HEK293 (cell line): ENCODE data around the gene WDR11.

ENCODE experiments used
- CTCF ChIA-PET: fragments of 350-600 bp; formaldehyde crosslinking; extraction: SDS; loops from one replicate; lab custom pipeline; 2021; ENCODE audit warnings: antibody characterized with exemption; lab: Yijun Ruan, JAX
- POLR2A ChIA-PET: fragments of 300-600 bp; formaldehyde crosslinking; extraction: SDS; loops from one replicate; lab custom pipeline; 2020; ENCODE audit warnings: antibody characterized with exemption, inconsistent platforms; lab: Yijun Ruan, JAX
- H3K27ac ChIP-seq: fragments of 200-500 bp; sonication (Bioruptor generic); 2 replicates; pipeline ENCODE4 v1.5.1; 2014; ENCODE audit warnings: low read depth, low read length, control low read depth, inconsistent platforms; ENCODE audit errors: extremely low read depth
- H3K36me3 ChIP-seq, 2 experiments: fragments of 200-500 bp in 1 of 2; sonication (Bioruptor generic) in 1 of 2; 1 replicate in 1 of 2; 2 replicates in 1 of 2; pipeline ENCODE4 v1.5.1; 2014 to 2017; ENCODE audit warnings: inconsistent platforms in 2 of 2, low read length in 2 of 2; ENCODE audit not compliant: control insufficient read depth in 2 of 2, insufficient read depth in 1 of 2
- H3K4me1 ChIP-seq: fragments of 200-500 bp; sonication (Bioruptor generic); 2 replicates; pipeline ENCODE4 v1.5.1; 2014; ENCODE audit warnings: mild to moderate bottlenecking, low read length, inconsistent platforms; ENCODE audit not compliant: control insufficient read depth, insufficient read depth
- H3K4me3 ChIP-seq: 2 replicates; pipeline ENCODE4 v1.5.1; 2011; ENCODE audit warnings: low read depth, mild to moderate bottlenecking, control low read depth, low read length, moderate library complexity
- H3K9me3 ChIP-seq: fragments of 200-500 bp; sonication (Bioruptor generic); 2 replicates; pipeline ENCODE4 v1.5.1; 2014; ENCODE audit warnings: low read depth, low read length, inconsistent platforms; ENCODE audit not compliant: control insufficient read depth, insufficient read depth
- CTCF ChIP-seq: fragments of 450-650 bp; formaldehyde crosslinking; IDR thresholded peaks from 2 replicates; pipeline ENCODE4 v1.5.1; 2016; ENCODE audit warnings: missing biosample characterization, missing genetic modification characterization
- GLI4 ChIP-seq: fragments of 450-650 bp; formaldehyde crosslinking; IDR thresholded peaks from 2 replicates; pipeline ENCODE4 v1.5.1; 2016; ENCODE audit warnings: missing biosample characterization, missing genetic modification characterization
- GLIS2 ChIP-seq: fragments of 450-650 bp; formaldehyde crosslinking; IDR thresholded peaks from 2 replicates; pipeline ENCODE4 v1.5.1; 2016; ENCODE audit warnings: missing biosample characterization, missing genetic modification characterization
- IKZF3 ChIP-seq: fragments of 450-650 bp; IDR thresholded peaks from 2 replicates; pipeline ENCODE4 v1.5.0; 2018; ENCODE audit warnings: missing biosample characterization, mild to moderate bottlenecking, missing genetic modification characterization, moderate library complexity
- INSM2 ChIP-seq: fragments of 450-650 bp; formaldehyde crosslinking; IDR thresholded peaks from 2 replicates; pipeline ENCODE4 v1.5.1; 2016; ENCODE audit warnings: missing biosample characterization, missing genetic modification characterization
- OVOL3 ChIP-seq: fragments of 450-650 bp; formaldehyde crosslinking; IDR thresholded peaks from 2 replicates; pipeline ENCODE4 v1.5.1; 2016; ENCODE audit warnings: missing biosample characterization, missing genetic modification characterization
- PATZ1 ChIP-seq: fragments of 450-650 bp; formaldehyde crosslinking; IDR thresholded peaks from 2 replicates; pipeline ENCODE4 v1.5.1; 2016; ENCODE audit warnings: missing biosample characterization, missing genetic modification characterization
- YY1 ChIP-seq: fragments of 450-650 bp; formaldehyde crosslinking; IDR thresholded peaks from 2 replicates; pipeline ENCODE4 v1.5.1; 2018; ENCODE audit warnings: missing biosample characterization, missing genetic modification characterization
- ZBTB10 ChIP-seq: fragments of 450-650 bp; formaldehyde crosslinking; IDR thresholded peaks from 2 replicates; pipeline ENCODE4 v1.5.1; 2016; ENCODE audit warnings: missing biosample characterization, missing genetic modification characterization
- ZBTB21 ChIP-seq: fragments of 450-650 bp; formaldehyde crosslinking; IDR thresholded peaks from 2 replicates; pipeline ENCODE4 v1.5.1; 2017; ENCODE audit warnings: missing biosample characterization, missing genetic modification characterization
- ZFHX2 ChIP-seq: fragments of 450-650 bp; formaldehyde crosslinking; conservative IDR thresholded peaks from 2 replicates; pipeline ENCODE4 v1.5.1; 2016; ENCODE audit warnings: missing biosample characterization, missing genetic modification characterization
- ZNF112 ChIP-seq: fragments of 450-650 bp; formaldehyde crosslinking; IDR thresholded peaks from 2 replicates; pipeline ENCODE4 v1.5.0; 2017; ENCODE audit warnings: missing biosample characterization, missing genetic modification characterization
- ZNF138 ChIP-seq: fragments of 450-650 bp; formaldehyde crosslinking; IDR thresholded peaks from 2 replicates; pipeline ENCODE4 v1.5.1; 2016; ENCODE audit warnings: missing biosample characterization, missing genetic modification characterization, borderline replicate concordance
- ZNF146 ChIP-seq: fragments of 450-650 bp; formaldehyde crosslinking; IDR thresholded peaks from 2 replicates; pipeline ENCODE4 v1.5.1; 2016; ENCODE audit warnings: missing biosample characterization, missing genetic modification characterization
- ZNF2 ChIP-seq: fragments of 450-650 bp; formaldehyde crosslinking; IDR thresholded peaks from 2 replicates; pipeline ENCODE4 v1.5.1; 2016; ENCODE audit warnings: missing biosample characterization, missing genetic modification characterization
- ZNF223 ChIP-seq: fragments of 450-650 bp; formaldehyde crosslinking; IDR thresholded peaks from 2 replicates; pipeline ENCODE4 v1.5.1; 2016; ENCODE audit warnings: missing biosample characterization, missing genetic modification characterization
- ZNF23 ChIP-seq: fragments of 450-650 bp; formaldehyde crosslinking; IDR thresholded peaks from 2 replicates; pipeline ENCODE4 v1.5.1; 2016; ENCODE audit warnings: missing biosample characterization, missing genetic modification characterization, borderline replicate concordance
- ZNF24 ChIP-seq: fragments of 450-650 bp; formaldehyde crosslinking; IDR thresholded peaks from 2 replicates; pipeline ENCODE4 v1.5.1; 2016; ENCODE audit warnings: missing biosample characterization, missing genetic modification characterization
- ZNF266 ChIP-seq: fragments of 450-650 bp; formaldehyde crosslinking; IDR thresholded peaks from 2 replicates; pipeline ENCODE4 v1.5.1; 2016; ENCODE audit warnings: missing biosample characterization, missing genetic modification characterization, low read depth
- ZNF404 ChIP-seq: fragments of 450-650 bp; formaldehyde crosslinking; IDR thresholded peaks from 2 replicates; pipeline ENCODE4 v1.5.1; 2017; ENCODE audit warnings: missing biosample characterization, missing genetic modification characterization
- ZNF426 ChIP-seq: fragments of 450-650 bp; formaldehyde crosslinking; IDR thresholded peaks from 2 replicates; pipeline ENCODE4 v1.5.1; 2017; ENCODE audit warnings: missing biosample characterization, missing genetic modification characterization, mild to moderate bottlenecking, inconsistent platforms, moderate library complexity
- ZNF544 ChIP-seq: fragments of 450-650 bp; formaldehyde crosslinking; IDR thresholded peaks from 2 replicates; pipeline ENCODE4 v1.5.0; 2017; ENCODE audit warnings: missing biosample characterization, missing genetic modification characterization
- ZNF580 ChIP-seq: fragments of 450-650 bp; formaldehyde crosslinking; IDR thresholded peaks from 2 replicates; pipeline ENCODE4 v1.5.1; 2016; ENCODE audit warnings: missing biosample characterization, missing genetic modification characterization
- ZNF585B ChIP-seq: fragments of 450-650 bp; formaldehyde crosslinking; IDR thresholded peaks from 2 replicates; pipeline ENCODE4 v1.5.1; 2016; ENCODE audit warnings: missing biosample characterization, missing genetic modification characterization
- ZNF600 ChIP-seq: fragments of 450-650 bp; formaldehyde crosslinking; IDR thresholded peaks from 2 replicates; pipeline ENCODE4 v1.5.1; 2016; ENCODE audit warnings: missing biosample characterization, missing genetic modification characterization
- ZNF639 ChIP-seq: fragments of 450-650 bp; formaldehyde crosslinking; IDR thresholded peaks from 2 replicates; pipeline ENCODE4 v1.5.1; 2016; ENCODE audit warnings: missing biosample characterization, missing genetic modification characterization
- ZXDB ChIP-seq: fragments of 450-650 bp; formaldehyde crosslinking; IDR thresholded peaks from 2 replicates; pipeline ENCODE4 v1.5.1; 2016; ENCODE audit warnings: missing biosample characterization, missing genetic modification characterization

The WDR11 gene

GRCh38 chr10:120929166-120929565, 78.0 kb downstream of the WDR11 start:
- POLR2A ChIA-PET, result no interaction called here
- H3K36me3 ChIP-seq, result no peaks in the 10 kb centered on the region
- CTCF ChIA-PET, result no interaction called here

GRCh38 chr10:120931423-120931822, 80.3 kb downstream of the WDR11 start:
- Histone ChIP-seq H3K27ac (no peak overlapping the region), H3K9me3 (no peaks in the 10 kb centered on the region), H3K4me3 (no peak overlapping the region), H3K36me3 (no peaks in the 10 kb centered on the region), H3K4me1 (no peaks in the 10 kb centered on the region)
- ChIA-PET CTCF (interaction anchor here (0.7 kb wide), 1 partner anchor 11 kb away, joined by 3 read pairs; no protein-coding TSS in a partner anchor), POLR2A (no interaction called here)
- no peak for TF ChIP-seq YY1 (tag by site-specific recombination)
- TF ChIP-seq OVOL3 (tag by site-specific recombination), result no peak
- TF ChIP-seq ZXDB (tag by site-specific recombination), result no peak
- TF ChIP-seq ZNF404 (tag by site-specific recombination), result no peak
- no peak for TF ChIP-seq CTCF (tag by site-specific recombination)
- TF ChIP-seq ZNF639, result no peak
- TF ChIP-seq ZNF600 (tag by site-specific recombination), result no peak
- no peak for TF ChIP-seq ZNF223 (tag by site-specific recombination)
- no peak for TF ChIP-seq IKZF3 (tag by site-specific recombination)

More at GRCh38 chr10:120929166-120929565, 78.0 kb downstream of the WDR11 start:
- H3K4me1 ChIP-seq, result no peaks in the 10 kb centered on the region
- no peak overlapping the region for H3K4me3 ChIP-seq
- no peak for TF ChIP-seq ZNF112
- no peak for TF ChIP-seq GLI4 (tag by site-specific recombination)
- no peak for TF ChIP-seq ZBTB21 (tag by site-specific recombination)
- no peak for TF ChIP-seq ZFHX2
- no peak for TF ChIP-seq PATZ1 (tag by site-specific recombination)
- TF ChIP-seq YY1 (tag by site-specific recombination), result no peak
- TF ChIP-seq ZNF146, result no peak
- no peak for TF ChIP-seq ZNF23 (tag by site-specific recombination)
- TF ChIP-seq ZNF544 (tag by site-specific recombination), result no peak
- TF ChIP-seq ZNF580 (tag by site-specific recombination), result no peak
- TF ChIP-seq GLIS2 (tag by site-specific recombination), result no peak
- TF ChIP-seq ZNF426 (tag by site-specific recombination), result no peak
- TF ChIP-seq ZNF138, result no peak
- TF ChIP-seq ZNF266 (tag by site-specific recombination), result no peak
- TF ChIP-seq INSM2, result no peak
- no peak for TF ChIP-seq ZNF2 (tag by site-specific recombination)
- TF ChIP-seq ZBTB10, result no peak
- no peak for TF ChIP-seq ZNF24 (tag by site-specific recombination)
- no peak for TF ChIP-seq ZNF585B (tag by site-specific recombination)
- no peaks in the 10 kb centered on the region for H3K9me3 ChIP-seq
- H3K27ac ChIP-seq, result no peak overlapping the region
